ENCODE data around the gene SOCS6.
"Not testable (repeated sequence)": the region's sequence is repeated elsewhere in the genome, so short reads cannot be mapped to it uniquely, and the experiment has no call there.

Gene SOCS6

GRCh38 chr18:70333757-70334156, 44.9 kb downstream of the SOCS6 start:
- Histone ChIP-seq H3K4me3 (ENCODE audit: low read length) (no peak overlapping the region), H3K9ac (ENCODE audit: low read length) (no peak overlapping the region), H3K4me1 (ENCODE audit: control insufficient read depth, insufficient read depth, low read length) (no peaks in the 10 kb centered on the region), H3K27ac (ENCODE audit: low read depth, low read length) (no peak overlapping the region), H3K36me3 (ENCODE audit: control insufficient read depth, insufficient read depth, low read length) (no peaks in the 10 kb centered on the region), H3K27me3 (ENCODE audit: control insufficient read depth, insufficient read depth, low read length) (no peaks in the 10 kb centered on the region)

- Histone ChIP-seq H3K27ac (ENCODE audit: low read depth, low read length) (no peak overlapping the region), H3K27me3 (ENCODE audit: control insufficient read depth, insufficient read depth, low read length) (no peaks in the 10 kb centered on the region), H3K4me3 (ENCODE audit: low read length) (no peak overlapping the region), H3K4me1 (ENCODE audit: control insufficient read depth, insufficient read depth, low read length) (no peaks in the 10 kb centered on the region), H3K9ac (ENCODE audit: low read length) (no peak overlapping the region), H3K36me3 (ENCODE audit: control insufficient read depth, insufficient read depth, low read length) (no peaks in the 10 kb centered on the region)
Observed at GRCh38 chr18:70334264-70334663, 45.4 kb downstream of the SOCS6 start.

- Histone ChIP-seq H3K4me1 (ENCODE audit: control insufficient read depth, insufficient read depth, low read length) (no peaks in the 10 kb centered on the region), H3K9ac (ENCODE audit: low read length) (no peak overlapping the region), H3K36me3 (ENCODE audit: control insufficient read depth, insufficient read depth, low read length) (no peaks in the 10 kb centered on the region), H3K27ac (ENCODE audit: low read depth, low read length) (no peak overlapping the region), H3K4me3 (ENCODE audit: low read length) (no peak overlapping the region), H3K27me3 (ENCODE audit: control insufficient read depth, insufficient read depth, low read length) (no peaks in the 10 kb centered on the region)
Observed at GRCh38 chr18:70334728-70335329, 46.0 kb downstream of the SOCS6 start.

GRCh38 chr18:70335892-70336726, 47.3 kb downstream of the SOCS6 start:
- Histone ChIP-seq H3K27ac (ENCODE audit: low read depth, low read length) (no peak overlapping the region), H3K4me1 (ENCODE audit: control insufficient read depth, insufficient read depth, low read length) (no peaks in the 10 kb centered on the region), H3K4me3 (ENCODE audit: low read length) (no peak overlapping the region), H3K36me3 (ENCODE audit: control insufficient read depth, insufficient read depth, low read length) (no peaks in the 10 kb centered on the region), H3K27me3 (ENCODE audit: control insufficient read depth, insufficient read depth, low read length) (no peaks in the 10 kb centered on the region), H3K9ac (ENCODE audit: low read length) (no peak overlapping the region)

GRCh38 chr18:70337139-70337972, 48.5 kb downstream of the SOCS6 start:
- Histone ChIP-seq H3K4me1 (ENCODE audit: control insufficient read depth, insufficient read depth, low read length) (no peaks in the 10 kb centered on the region), H3K27me3 (ENCODE audit: control insufficient read depth, insufficient read depth, low read length) (no peaks in the 10 kb centered on the region), H3K36me3 (ENCODE audit: control insufficient read depth, insufficient read depth, low read length) (no peaks in the 10 kb centered on the region), H3K9ac (ENCODE audit: low read length) (no peak overlapping the region), H3K27ac (ENCODE audit: low read depth, low read length) (no peak overlapping the region), H3K4me3 (ENCODE audit: low read length) (no peak overlapping the region)

GRCh38 chr18:70338890-70339289, 50.0 kb downstream of the SOCS6 start:
- Histone ChIP-seq H3K36me3 (ENCODE audit: control insufficient read depth, insufficient read depth, low read length) (no peaks in the 10 kb centered on the region), H3K4me1 (ENCODE audit: control insufficient read depth, insufficient read depth, low read length) (no peaks in the 10 kb centered on the region), H3K27me3 (ENCODE audit: control insufficient read depth, insufficient read depth, low read length) (no peaks in the 10 kb centered on the region), H3K9ac (ENCODE audit: low read length) (no peak overlapping the region), H3K27ac (ENCODE audit: low read depth, low read length) (no peak overlapping the region), H3K4me3 (ENCODE audit: low read length) (no peak overlapping the region)

- Histone ChIP-seq H3K4me3 (ENCODE audit: low read length) (no peak overlapping the region), H3K27ac (ENCODE audit: low read depth, low read length) (no peak overlapping the region)
Observed at GRCh38 chr18:70339915-70340314, 51.1 kb downstream of the SOCS6 start.

GRCh38 chr18:70348481-70348880, 59.6 kb downstream of the SOCS6 start:
- not testable (repeated sequence) for H3K27ac ChIP-seq (ENCODE audit: low read depth, low read length); H3K4me3 ChIP-seq (ENCODE audit: low read length); H3K36me3 ChIP-seq (ENCODE audit: control insufficient read depth, insufficient read depth, low read length)

More at GRCh38 chr18:70339915-70340314, 51.1 kb downstream of the SOCS6 start:
- Histone ChIP-seq H3K4me1 (ENCODE audit: control insufficient read depth, insufficient read depth, low read length) (no peaks in the 10 kb centered on the region), H3K36me3 (ENCODE audit: control insufficient read depth, insufficient read depth, low read length) (no peaks in the 10 kb centered on the region), H3K27me3 (ENCODE audit: control insufficient read depth, insufficient read depth, low read length) (no peaks in the 10 kb centered on the region), H3K9ac (ENCODE audit: low read length) (no peak overlapping the region)

GRCh38 chr18:70349316-70349715, 60.5 kb downstream of the SOCS6 start:
- Histone ChIP-seq H3K9ac (ENCODE audit: low read length) (no peak overlapping the region), H3K27ac (ENCODE audit: low read depth, low read length) (no peak overlapping the region), H3K27me3 (ENCODE audit: control insufficient read depth, insufficient read depth, low read length) (no peaks in the 10 kb centered on the region), H3K36me3 (ENCODE audit: control insufficient read depth, insufficient read depth, low read length) (peaks cover 4% of the 10 kb centered on the region), H3K4me1 (ENCODE audit: control insufficient read depth, insufficient read depth, low read length) (no peaks in the 10 kb centered on the region), H3K4me3 (ENCODE audit: low read length) (no peak overlapping the region)

More at GRCh38 chr18:70348481-70348880, 59.6 kb downstream of the SOCS6 start:
- H3K4me1 ChIP-seq (ENCODE audit: control insufficient read depth, insufficient read depth, low read length); H3K27me3 ChIP-seq (ENCODE audit: control insufficient read depth, insufficient read depth, low read length); H3K9ac ChIP-seq (ENCODE audit: low read length): not testable (repeated sequence)

- Histone ChIP-seq H3K4me3 (ENCODE audit: low read length) (no peak overlapping the region), H3K9ac (ENCODE audit: low read length) (no peak overlapping the region), H3K36me3 (ENCODE audit: control insufficient read depth, insufficient read depth, low read length) (peaks cover 4% of the 10 kb centered on the region), H3K27me3 (ENCODE audit: control insufficient read depth, insufficient read depth, low read length) (no peaks in the 10 kb centered on the region), H3K27ac (ENCODE audit: low read depth, low read length) (no peak overlapping the region), H3K4me1 (ENCODE audit: control insufficient read depth, insufficient read depth, low read length) (no peaks in the 10 kb centered on the region)
Observed at GRCh38 chr18:70354080-70354479, 65.2 kb downstream of the SOCS6 start.

GRCh38 chr18:70354771-70355170, 65.9 kb downstream of the SOCS6 start:
- no peak overlapping the region for H3K27ac ChIP-seq (ENCODE audit: low read depth, low read length)
- H3K4me1 ChIP-seq (ENCODE audit: control insufficient read depth, insufficient read depth, low read length), result no peaks in the 10 kb centered on the region
- no peaks in the 10 kb centered on the region for H3K27me3 ChIP-seq (ENCODE audit: control insufficient read depth, insufficient read depth, low read length)
- H3K9ac ChIP-seq (ENCODE audit: low read length), result no peak overlapping the region
- no peak overlapping the region for H3K4me3 ChIP-seq (ENCODE audit: low read length)
- peaks cover 4% of the 10 kb centered on the region for H3K36me3 ChIP-seq (ENCODE audit: control insufficient read depth, insufficient read depth, low read length)

GRCh38 chr18:70355620-70356385, 67.0 kb downstream of the SOCS6 start:
- no peak overlapping the region for H3K27ac ChIP-seq (ENCODE audit: low read depth, low read length)
- H3K36me3 ChIP-seq (ENCODE audit: control insufficient read depth, insufficient read depth, low read length), result peaks cover 4% of the 10 kb centered on the region
- no peaks in the 10 kb centered on the region for H3K27me3 ChIP-seq (ENCODE audit: control insufficient read depth, insufficient read depth, low read length)
- no peak overlapping the region for H3K9ac ChIP-seq (ENCODE audit: low read length)
- no peak overlapping the region for H3K4me3 ChIP-seq (ENCODE audit: low read length)
- no peaks in the 10 kb centered on the region for H3K4me1 ChIP-seq (ENCODE audit: control insufficient read depth, insufficient read depth, low read length)
